GM13976 (cell line): ENCODE measurements around the gene JAKMIP1.

Experiments
- DNase-seq: peaks from one replicate; pipeline ENCODE4 v3.0.0; 2012; ENCODE audit warnings: low spot score
- CTCF ChIP-seq: IDR thresholded peaks from 2 replicates; pipeline ENCODE4 v1.5.1; 2012; ENCODE audit warnings: borderline replicate concordance, mild to moderate bottlenecking; ENCODE audit not compliant: insufficient read depth; ENCODE audit errors: extremely low read depth, missing control alignments, control extremely low read depth
- in situ Hi-C: fragments of 300-500 bp; cut with MboI; formaldehyde crosslinking; loops from one replicate; pipeline ENCODE4 v1.12.0; 2022; ENCODE audit warnings: low sequenced_read_pairs, mixed read lengths, inconsistent platforms; ENCODE audit not compliant: unreplicated experiment

Gene JAKMIP1

GRCh38 chr4:6229095-6229494 is 28.7 kb upstream of the JAKMIP1 start:
- in situ Hi-C loops: no loop called here
- no peak for DNase-seq
- TF ChIP-seq CTCF: no peak

- DNase-seq: no peak
- no peak for TF ChIP-seq CTCF
- in situ Hi-C loops: no loop called here
Measured at GRCh38 chr4:6228158-6229067, 28.1 kb upstream of the JAKMIP1 start.

GRCh38 chr4:6227412-6228157 is 27.2 kb upstream of the JAKMIP1 start:
- TF ChIP-seq CTCF: no peak
- DNase-seq: no peak
- in situ Hi-C loops: no loop called here

- DNase-seq: no peak
- TF ChIP-seq CTCF: no peak
- in situ Hi-C loops: no loop called here
Measured at GRCh38 chr4:6226506-6226905, 26.2 kb upstream of the JAKMIP1 start.

- in situ Hi-C loops: no loop called here
- no peak for TF ChIP-seq CTCF
- no peak for DNase-seq
Measured at GRCh38 chr4:6225469-6225868, 25.1 kb upstream of the JAKMIP1 start.

GRCh38 chr4:6224735-6225134 is 24.4 kb upstream of the JAKMIP1 start:
- in situ Hi-C loops: no loop called here
- no peak for DNase-seq

More at GRCh38 chr4:6224735-6225134, 24.4 kb upstream of the JAKMIP1 start:
- peak; percentile 7 for TF ChIP-seq CTCF
